Heart left ventricle (tissue), 16 donors: ENCODE measurements around the gene ETV5. TPM values are rescaled to one million over a fixed set of nuclear protein-coding genes. Genes with fewer than 3 reads are reported as not detected.

Experiments used
- ATAC-seq, 4 donors: fragments of 200-7000 bp; cut with Tn5 transposase; one replicate each; pipeline ENCODE4 v1.9.1; 2020 to 2022; ENCODE audit warnings: moderate library complexity in 4 of 4, mild to moderate bottlenecking in 3 of 4, moderate number of reproducible peaks in 1 of 4
- DNase-seq, 5 donors: peaks; one replicate each; pipeline ENCODE4 v3.0.0-alpha.2; 2020
- H3K27ac ChIP-seq, 12 donors: fragments of 200-600 bp; sonication (generic) in 4 of 12; one replicate each; pipeline versions ENCODE4 v1.5.0 to v1.8.0; 2016 to 2022; ENCODE audit warnings: mild to moderate bottlenecking in 2 of 12
- H3K27me3 ChIP-seq, 9 donors: fragments of 200-600 bp; sonication (generic) in 2 of 9; one replicate each; pipeline versions ENCODE4 v1.5.1 to v1.8.0; 2016 to 2022; ENCODE audit warnings: mild to moderate bottlenecking in 3 of 9
- H3K36me3 ChIP-seq, 9 donors: fragments of 200-600 bp; sonication (generic) in 2 of 9; one replicate each; pipeline versions ENCODE4 v1.5.0 to v1.8.0; 2018 to 2022; ENCODE audit warnings: mild to moderate bottlenecking in 2 of 9
- H3K4me1 ChIP-seq, 12 donors: fragments of 200-600 bp; sonication (generic) in 4 of 12; one replicate each; pipeline versions ENCODE4 v1.5.0 to v1.8.0; 2016 to 2022; ENCODE audit warnings: mild to moderate bottlenecking in 3 of 12
- H3K4me3 ChIP-seq, 12 donors: fragments of 200-600 bp; sonication (generic) in 4 of 12; one replicate each; pipeline versions ENCODE4 v1.5.0 to v1.8.0; 2017 to 2022; ENCODE audit warnings: mild to moderate bottlenecking in 9 of 12, moderate library complexity in 4 of 12
- H3K9me3 ChIP-seq, 12 donors: fragments of 200-600 bp; sonication (generic) in 4 of 12; one replicate each; pipeline versions ENCODE4 v1.5.0 to v1.8.0; 2016 to 2022; ENCODE audit warnings: mild to moderate bottlenecking in 1 of 12
- CTCF ChIP-seq, 12 donors: fragments of 200-600 bp; sonication (generic) in 4 of 12; IDR thresholded peaks; one replicate each; pipeline versions ENCODE4 v1.5.0 to v1.8.0; 2018 to 2022; ENCODE audit warnings: antibody characterized with exemption in 12 of 12, mild to moderate bottlenecking in 5 of 12
- POLR2A ChIP-seq, 2 donors: fragments of 450-650 bp; IDR thresholded peaks; one replicate each; pipeline ENCODE4 v1.6.1; 2017; ENCODE audit warnings: antibody characterized with exemption in 2 of 2, mild to moderate bottlenecking in 2 of 2, moderate library complexity in 2 of 2
- WGBS, 4 donors: extraction: QIAGEN DNeasy Blood & Tissue Kit in 2 of 4; methylation state at CpG; one replicate each; pipeline versions ENCODE4 v1.1.5 to v1.1.7; 2013 to 2018; 5-methylcytosine and 5-hydroxymethylcytosine counted together
- intact Hi-C, 10 donors: fragments of 100-400 bp; cut with DNase I; formaldehyde crosslinking; loops; one replicate each; pipeline versions ENCODE4 v1.11.1 to v1.14.2; 2022
- polyA plus RNA-seq, 2 donors: library from polyadenylated mRNA; stranded (reverse); fragments of 200-250 nt; gene quantifications; one replicate each; pipeline ENCODE4 v1.2.3, GENCODE V29; 2013
- total RNA-seq, 9 donors: library from RNA; depleted of rRNA in 2 of 9; stranded (reverse); fragments of >200 nt in 2 of 9; fragmentation: NEBNext Ultra II Directional in 3 of 9; extraction: Animal tissue kit (Norgen Biotek cat#: 25700) in 3 of 9; gene quantifications; one replicate each; pipeline versions ENCODE4 v1.1.0 to v1.2.4, GENCODE V29; 2016 to 2023
- donor health status: ischemic (EF 13 %, LVEDD 7.1; RV severe dilation, severe dysfunction).
- donor health status: healthy with polysubstance abuse.
- donor health status: DM: no; HTN: yes; CAD: no.
- donor health status: DM: no; HTN: no; CAD: no.
- donor health status: ischemic (EF 25% LVEDD 6.9; RV normal size, moderate dysfunction).
- donor health status: ischemic (EF 25% LVEDD 5.7; RV mildly dilated, moderate dysfunction).
- donor health status: healthy.
- donor health status: DM: yes; HTN: yes; CAD: no.
- donor health status: ischemic (EF 35%, LVEDD 5.7; RV mildly dilated, moderate dysfunction).
- donor health status: nonischemic (EF 11% LVEDD 7.7; RV severe dilation, severe dysfunction).
- donor health status: DM: yes; HTN: yes; CAD: no.
- donor health status: PGD.
- donor health status: ischemic (EF 29% LVEDD 5.4; RV normal size, mild dysfunction).
- donor health status: nonischemic (EF 23%, LVEDD 6.1; RV moderate dilation, normal function).

Gene ETV5
- total and polyA plus RNA-seq, 11 donors = 0.65 to 29.9 (median 6.9) TPM

DNA sequence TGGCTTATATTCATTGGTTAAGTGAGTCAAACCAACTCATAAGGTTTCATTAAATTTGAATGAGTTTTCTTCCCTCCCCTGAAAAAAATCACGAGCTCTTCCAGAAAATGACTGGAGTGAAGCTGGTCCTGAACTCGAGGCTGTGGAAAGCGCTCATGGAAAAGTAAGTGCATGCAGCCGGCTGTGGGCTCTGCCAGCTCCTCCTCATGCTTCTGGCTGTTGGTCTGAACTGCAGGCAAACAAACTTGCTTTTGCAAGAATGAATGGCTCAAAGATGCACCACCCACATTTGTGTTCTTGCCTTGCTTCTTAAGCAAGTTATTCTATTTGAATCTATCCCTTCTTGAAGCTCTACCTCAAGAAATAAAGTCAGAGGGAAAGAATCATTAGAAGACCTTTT lies 6.2 kb downstream of the ETV5 start:
- Histone ChIP-seq H3K4me3 (no peak overlapping the region), H3K27me3 (no peaks in the 10 kb centered on the region), H3K36me3 (peaks cover 0 to 12% (median 0%) of the 10 kb centered on the region in 9 donors), H3K4me1 (peaks cover 0 to 37% (median 20%) of the 10 kb centered on the region in 12 donors), H3K9me3 (no peaks in the 10 kb centered on the region), H3K27ac (no peak overlapping the region)
- TF ChIP-seq CTCF (IDR thresholded peaks at IDR 0.05) (no peak), POLR2A (IDR thresholded peaks at IDR 0.05) (no peak)
- intact Hi-C loops = loop anchor here in 3 of 10 donors (10.0 kb wide), 2 partner anchors 132 to 462 kb away; partner anchors contain the start of gene TBCCD1 (in 2 of the 3)
- ATAC-seq (no peak), DNase-seq (no peak)
- WGBS, 4 donors = 74 to 86% (median 83%) methylated on average over 4 of the region's 4 CpGs

GRCh38 chr3:186100398-186100797 lies 8.5 kb downstream of the ETV5 start:
- Histone ChIP-seq H3K27ac (no peak overlapping the region), H3K27me3 (no peaks in the 10 kb centered on the region), H3K9me3 (no peaks in the 10 kb centered on the region), H3K4me3 (no peak overlapping the region), H3K4me1 (peaks cover 0 to 39% (median 25%) of the 10 kb centered on the region in 12 donors), H3K36me3 (peaks cover 0 to 12% (median 0%) of the 10 kb centered on the region in 9 donors)
- TF ChIP-seq POLR2A (IDR thresholded peaks at IDR 0.05) (no peak), CTCF (IDR thresholded peaks at IDR 0.05) (no peak)
- intact Hi-C loops = loop anchor here in 3 of 10 donors (10.0 kb wide), 2 partner anchors 134 to 464 kb away; partner anchors contain the start of gene TBCCD1 (in 2 of the 3)
- WGBS, 4 donors = 68 to 77% (median 74%) methylated on average over 3 of the region's 3 CpGs
- DNase-seq (no peak), ATAC-seq (no peak)

DNA sequence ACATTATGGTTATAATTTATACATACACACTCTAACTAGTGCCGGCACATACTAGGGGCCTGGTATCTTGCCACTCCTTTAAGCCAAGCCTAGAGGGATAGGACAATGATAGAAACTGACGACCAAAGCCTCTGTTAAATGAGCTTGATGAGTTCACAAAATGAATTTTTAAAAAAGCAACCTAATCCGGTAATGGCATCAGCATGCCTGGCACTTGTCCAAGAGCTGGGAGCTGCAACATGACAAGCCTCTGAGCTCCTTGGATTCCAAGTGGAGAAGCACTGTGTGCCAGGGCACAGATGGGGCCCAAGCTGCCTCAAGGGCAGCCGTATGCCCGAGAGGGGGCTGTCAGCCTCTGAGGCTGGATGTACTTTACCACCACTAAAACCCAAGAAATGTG lies 9.7 kb downstream of the ETV5 start:
- no peak for TF ChIP-seq POLR2A (IDR thresholded peaks at IDR 0.05)
- no peak for TF ChIP-seq CTCF (IDR thresholded peaks at IDR 0.05)
- 48 to 56% (median 49%) methylated on average over 5 of the region's 5 CpGs for WGBS, 4 donors
- DNase-seq (peak in 3 of 5 donors; percentile 41 to 60 (median 43)), ATAC-seq (peak in 1 of 4 donors; percentile 39)
- Histone ChIP-seq H3K4me1 (peaks cover 0 to 43% (median 25%) of the 10 kb centered on the region in 12 donors), H3K36me3 (peaks cover 0 to 11% (median 0%) of the 10 kb centered on the region in 9 donors), H3K4me3 (no peak overlapping the region), H3K27me3 (no peaks in the 10 kb centered on the region), H3K9me3 (no peaks in the 10 kb centered on the region), H3K27ac (no peak overlapping the region)
- intact Hi-C loops = loop anchor here in 1 of 10 donors (5.0 kb wide), 1 partner anchor 143 kb away; no protein-coding TSS in a partner anchor

DNA sequence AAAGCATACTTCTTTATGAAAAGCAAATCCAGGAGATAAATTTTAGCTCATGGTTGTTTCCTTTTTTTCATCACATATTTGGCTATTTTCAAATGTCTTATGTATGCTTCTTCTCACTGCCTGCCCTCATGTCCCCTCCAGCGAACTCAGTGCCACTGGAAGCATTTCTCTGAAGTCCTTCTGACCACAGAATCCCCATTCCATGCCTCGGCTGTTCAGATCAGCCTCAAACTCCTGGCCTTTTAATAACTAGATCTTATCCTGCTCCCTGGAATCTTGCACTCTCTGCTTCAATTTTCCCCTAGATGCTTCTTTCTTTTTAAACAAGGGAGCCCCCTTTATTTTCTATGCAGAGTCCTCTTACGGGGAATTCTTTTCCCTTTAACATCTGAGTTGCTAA lies 10.1 kb downstream of the ETV5 start:
- Histone ChIP-seq H3K27ac (no peak overlapping the region), H3K9me3 (no peaks in the 10 kb centered on the region), H3K4me1 (peaks cover 0 to 47% (median 25%) of the 10 kb centered on the region in 12 donors), H3K4me3 (peak overlapping the region in 1 of 12 donors; percentile 57), H3K36me3 (peaks cover 0 to 6% (median 0%) of the 10 kb centered on the region in 9 donors), H3K27me3 (no peaks in the 10 kb centered on the region)
- DNase-seq = no peak
- WGBS, 4 donors = 77 to 82% (median 79%) methylated on average over 3 of the region's 3 CpGs
- intact Hi-C loops = loop anchor here in 1 of 10 donors (5.0 kb wide), 1 partner anchor 144 kb away; no protein-coding TSS in a partner anchor
- TF ChIP-seq POLR2A (IDR thresholded peaks at IDR 0.05) = no peak
- TF ChIP-seq CTCF (IDR thresholded peaks at IDR 0.05) = no peak
- ATAC-seq = no peak
